GM18868 (cell line): Measurements from ENCODE around the gene NCK1.

ENCODE experiments used
- ATAC-seq: cut with Tn5 transposase; IDR thresholded peaks from one replicate; pipeline ENCODE4 v1.9.1; 2021; ENCODE audit warnings: mild to moderate bottlenecking, moderate library complexity; ENCODE audit not compliant: unreplicated experiment

Gene NCK1

GRCh38 chr3:136905549-136905948, 43.5 kb downstream of the NCK1 start:
- ATAC-seq: no peak

GRCh38 chr3:136906725-136907124, 44.7 kb downstream of the NCK1 start:
- no peak for ATAC-seq

- no peak for ATAC-seq
Measured at GRCh38 chr3:136908297-136908696, 46.3 kb downstream of the NCK1 start.

- peak; percentile 73 for ATAC-seq
Measured at GRCh38 chr3:136909187-136909586, 47.2 kb downstream of the NCK1 start.

- no peak for ATAC-seq
Measured at GRCh38 chr3:136910697-136911096, 48.7 kb downstream of the NCK1 start.

- no peak for ATAC-seq
Measured at GRCh38 chr3:136913168-136913567, 51.2 kb downstream of the NCK1 start.

- no peak for ATAC-seq
Measured at GRCh38 chr3:136914739-136915138, 52.7 kb downstream of the NCK1 start.

- ATAC-seq: no peak
Measured at GRCh38 chr3:136916223-136916622, 54.2 kb downstream of the NCK1 start.

- ATAC-seq: peak; percentile 84
Measured at GRCh38 chr3:136919799-136920580, 58.0 kb downstream of the NCK1 start.

GRCh38 chr3:136920904-136921611, 59.0 kb downstream of the NCK1 start:
- no peak for ATAC-seq

GRCh38 chr3:136925425-136926190, 63.6 kb downstream of the NCK1 start:
- no peak for ATAC-seq

GRCh38 chr3:136928240-136928639, 66.2 kb downstream of the NCK1 start:
- ATAC-seq: no peak

GRCh38 chr3:136929977-136930670, 68.1 kb downstream of the NCK1 start:
- ATAC-seq: no peak

GRCh38 chr3:136931606-136932005, 69.6 kb downstream of the NCK1 start:
- no peak for ATAC-seq

- peak; percentile 75 for ATAC-seq
Measured at GRCh38 chr3:136932523-136932922, 70.5 kb downstream of the NCK1 start.

- peak; percentile 47 for ATAC-seq
Measured at GRCh38 chr3:136932978-136933772, 71.2 kb downstream of the NCK1 start.

GRCh38 chr3:136937175-136937574, 75.2 kb downstream of the NCK1 start:
- no peak for ATAC-seq

GRCh38 chr3:136937851-136938250, 75.8 kb downstream of the NCK1 start:
- no peak for ATAC-seq

GRCh38 chr3:136938334-136938733, 76.3 kb downstream of the NCK1 start:
- ATAC-seq: no peak

- no peak for ATAC-seq
Measured at GRCh38 chr3:136939489-136939888, 77.5 kb downstream of the NCK1 start.
